Parathyroid adenoma (tissue), 2 donors: ENCODE data around the gene ARL6IP6.

ENCODE experiments used
- H2AFZ ChIP-seq: fragments of 300-600 bp; sonication (generic); one replicate; pipeline ENCODE4 v1.7.0; 2017; ENCODE audit warnings: antibody characterized with exemption, mild to moderate bottlenecking
- H3K27ac ChIP-seq: fragments of 300-600 bp; sonication (generic); one replicate; pipeline ENCODE4 v1.7.0; 2017
- H3K27me3 ChIP-seq: fragments of 300-600 bp; sonication (generic); one replicate; pipeline ENCODE4 v1.7.0; 2017; ENCODE audit warnings: low read length; ENCODE audit not compliant: control insufficient read depth, insufficient read depth
- H3K36me3 ChIP-seq: fragments of 300-600 bp; sonication (generic); one replicate; pipeline ENCODE4 v1.7.0; 2017; ENCODE audit warnings: low read length; ENCODE audit not compliant: control insufficient read depth, insufficient read depth
- H3K4me1 ChIP-seq: fragments of 300-600 bp; sonication (generic); one replicate; pipeline ENCODE4 v1.7.0; 2017; ENCODE audit warnings: control low read depth
- H3K4me2 ChIP-seq: fragments of 300-600 bp; sonication (generic); one replicate; pipeline ENCODE4 v1.7.0; 2017; ENCODE audit warnings: low read length
- H3K4me3 ChIP-seq: fragments of 300-600 bp; sonication (generic); one replicate; pipeline ENCODE4 v1.7.0; 2017; ENCODE audit warnings: low read depth, low read length
- H3K79me2 ChIP-seq: fragments of 300-600 bp; sonication (generic); one replicate; pipeline ENCODE4 v1.7.0; 2017; ENCODE audit warnings: control low read depth
- H3K9ac ChIP-seq: fragments of 300-600 bp; sonication (generic); one replicate; pipeline ENCODE4 v1.7.0; 2017; ENCODE audit warnings: mild to moderate bottlenecking
- H3K9me3 ChIP-seq: fragments of 300-600 bp; sonication (generic); one replicate; pipeline ENCODE4 v1.7.0; 2017; ENCODE audit warnings: low read length; ENCODE audit not compliant: control insufficient read depth
- TF ChIP-seq, protein P1 (sequence below): fragments of 300-600 bp; sonication (generic); IDR thresholded peaks from one replicate; pipeline ENCODE4 v1.7.0; 2017; ENCODE audit warnings: antibody characterized with exemption, mild to moderate bottlenecking
- donor health status: primary hyperparathyroidism.

ARL6IP6 gene

GRCh38 chr2:152715112-152715511 lies 3.3 kb upstream of the ARL6IP6 start:
- H3K27me3 ChIP-seq = no peaks in the 10 kb centered on the region
- no peak overlapping the region for H2AFZ ChIP-seq
- H3K79me2 ChIP-seq = peaks cover 36% of the 10 kb centered on the region
- H3K36me3 ChIP-seq = no peaks in the 10 kb centered on the region
- peaks cover 4% of the 10 kb centered on the region for H3K4me1 ChIP-seq
- no peak overlapping the region for H3K9ac ChIP-seq
- no peak overlapping the region for H3K27ac ChIP-seq
- H3K9me3 ChIP-seq = no peaks in the 10 kb centered on the region
- no peak overlapping the region for H3K4me3 ChIP-seq
- TF ChIP-seq, protein P1, sequence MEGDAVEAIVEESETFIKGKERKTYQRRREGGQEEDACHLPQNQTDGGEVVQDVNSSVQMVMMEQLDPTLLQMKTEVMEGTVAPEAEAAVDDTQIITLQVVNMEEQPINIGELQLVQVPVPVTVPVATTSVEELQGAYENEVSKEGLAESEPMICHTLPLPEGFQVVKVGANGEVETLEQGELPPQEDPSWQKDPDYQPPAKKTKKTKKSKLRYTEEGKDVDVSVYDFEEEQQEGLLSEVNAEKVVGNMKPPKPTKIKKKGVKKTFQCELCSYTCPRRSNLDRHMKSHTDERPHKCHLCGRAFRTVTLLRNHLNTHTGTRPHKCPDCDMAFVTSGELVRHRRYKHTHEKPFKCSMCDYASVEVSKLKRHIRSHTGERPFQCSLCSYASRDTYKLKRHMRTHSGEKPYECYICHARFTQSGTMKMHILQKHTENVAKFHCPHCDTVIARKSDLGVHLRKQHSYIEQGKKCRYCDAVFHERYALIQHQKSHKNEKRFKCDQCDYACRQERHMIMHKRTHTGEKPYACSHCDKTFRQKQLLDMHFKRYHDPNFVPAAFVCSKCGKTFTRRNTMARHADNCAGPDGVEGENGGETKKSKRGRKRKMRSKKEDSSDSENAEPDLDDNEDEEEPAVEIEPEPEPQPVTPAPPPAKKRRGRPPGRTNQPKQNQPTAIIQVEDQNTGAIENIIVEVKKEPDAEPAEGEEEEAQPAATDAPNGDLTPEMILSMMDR = no peak
- H3K4me2 ChIP-seq = no peak overlapping the region

DNA sequence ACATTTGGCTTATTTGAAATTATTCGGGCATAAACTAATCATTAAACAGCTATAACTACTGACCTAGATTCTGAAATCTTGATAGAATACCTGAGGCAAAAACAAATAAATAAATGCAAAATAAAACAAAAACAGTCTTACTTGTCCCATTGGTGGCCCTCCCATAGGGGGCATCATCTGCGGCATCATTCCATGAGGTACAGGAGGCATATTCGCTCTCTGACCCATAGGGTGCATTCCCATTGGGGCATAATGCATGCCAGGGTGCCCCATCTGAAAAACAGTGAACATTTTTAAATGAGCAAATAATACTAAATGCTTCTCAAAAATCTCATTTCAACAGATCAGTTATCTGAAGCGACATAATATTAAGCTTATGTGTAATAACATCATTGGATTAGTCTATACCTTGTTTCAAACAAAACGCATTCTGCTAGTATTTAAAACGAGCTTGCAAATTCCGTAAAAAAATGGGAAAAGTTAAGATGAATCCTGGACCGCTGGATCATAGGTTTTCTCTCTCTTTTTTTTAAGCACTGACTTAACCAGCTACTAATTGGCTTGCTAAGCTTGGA lies 2.5 kb upstream of the ARL6IP6 start:
- Histone ChIP-seq H3K27ac (no peak overlapping the region), H3K4me2 (peak overlapping the region; percentile 60), H3K4me3 (peak overlapping the region; percentile 100), H3K9ac (no peak overlapping the region), H3K36me3 (no peaks in the 10 kb centered on the region), H3K27me3 (no peaks in the 10 kb centered on the region), H2AFZ (no peak overlapping the region), H3K79me2 (peaks cover 39% of the 10 kb centered on the region), H3K4me1 (peaks cover 4% of the 10 kb centered on the region), H3K9me3 (no peaks in the 10 kb centered on the region)
- TF ChIP-seq, protein P1 = peak; percentile 23

DNA sequence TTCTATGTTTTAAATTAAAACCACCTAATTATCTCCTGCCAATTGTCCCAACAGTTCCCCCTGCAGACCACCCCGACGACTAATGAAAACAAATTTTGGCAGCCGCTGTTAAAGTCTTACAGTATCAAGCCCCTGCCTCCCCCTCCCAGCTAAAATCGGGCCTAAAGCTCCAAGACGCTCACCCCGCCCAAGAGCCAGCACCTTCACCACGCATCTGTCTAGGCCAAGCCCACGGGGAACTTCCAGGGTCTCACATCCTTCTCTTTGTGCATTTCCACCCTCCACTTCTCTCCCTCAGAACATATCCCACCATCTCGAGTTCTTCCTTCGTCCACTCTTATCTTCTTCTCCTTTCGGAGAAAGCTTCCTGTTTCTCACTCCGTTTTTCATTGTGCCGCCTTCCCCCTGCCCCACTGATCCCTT lies 1.6 kb upstream of the ARL6IP6 start:
- Histone ChIP-seq H3K79me2 (peaks cover 41% of the 10 kb centered on the region), H3K27me3 (no peaks in the 10 kb centered on the region), H3K9ac (peak overlapping the region; percentile 41), H3K4me1 (peaks cover 4% of the 10 kb centered on the region), H3K27ac (peak overlapping the region; percentile 98), H3K4me3 (peak overlapping the region; percentile 100), H3K9me3 (no peaks in the 10 kb centered on the region), H2AFZ (peak overlapping the region; percentile 98), H3K36me3 (no peaks in the 10 kb centered on the region), H3K4me2 (peak overlapping the region; percentile 60)
- TF ChIP-seq, protein P1 = no peak

GRCh38 chr2:152717228-152718075 lies 968 bp upstream of the ARL6IP6 start, which contains the start of gene PRPF40A:
PRPF40A (minus strand) TSS chr2:152717461; CDS start chr2:152717439, 22 bp downstream.
- Histone ChIP-seq H3K9me3 (no peaks in the 10 kb centered on the region), H3K4me2 (peak within 1 kb of the TSS; percentile 87), H3K36me3 (no peaks in the 10 kb centered on the region), H3K9ac (peak within 1 kb of the TSS; percentile 70), H3K4me1 (peaks cover 4% of the 10 kb centered on the region), H3K27me3 (no peaks in the 10 kb centered on the region), H3K27ac (peak within 1 kb of the TSS; percentile 98), H2AFZ (peak within 1 kb of the TSS; percentile 98), H3K79me2 (peaks cover 39% of the 10 kb centered on the region), H3K4me3 (peak within 1 kb of the TSS; percentile 100)
- TF ChIP-seq, protein P1 = no peak
